GM12891 (cell line): Measurements from ENCODE around the gene CACNA1G.

Source experiments
- DNase-seq: peaks from one replicate; pipeline ENCODE4 v3.0.0; 2011; ENCODE audit warnings: low spot score; ENCODE audit not compliant: insufficient read length
- FAIRE-seq: peaks from 2 replicates; lab custom pipeline; 2011; peaks lifted over from hg19 to GRCh38; lab: Jason Lieb, UNC
- PAX5 ChIP-seq: IDR thresholded peaks from 2 replicates; pipeline ENCODE4 v1.6.1; 2011; ENCODE audit warnings: low read length, moderate library complexity, mild to moderate bottlenecking; ENCODE audit not compliant: insufficient read depth, severe bottlenecking
- POLR2A ChIP-seq: IDR thresholded peaks from 2 replicates; pipeline ENCODE4 v1.6.1; 2011; ENCODE audit warnings: low read depth, low read length, control low read depth
- POLR2AphosphoS5 ChIP-seq: IDR thresholded peaks from 2 replicates; pipeline ENCODE4 v1.6.1; 2011; ENCODE audit warnings: low read depth, low read length, control low read depth
- POU2F2 ChIP-seq: IDR thresholded peaks from 2 replicates; pipeline ENCODE4 v1.6.1; 2011; ENCODE audit warnings: low read depth, mild to moderate bottlenecking, control low read depth, low read length, moderate library complexity
- SPI1 ChIP-seq: IDR thresholded peaks from 2 replicates; pipeline ENCODE4 v1.6.1; 2011; ENCODE audit warnings: low read depth, low read length, control low read depth
- TAF1 ChIP-seq: IDR thresholded peaks from 2 replicates; pipeline ENCODE4 v1.6.1; 2011; ENCODE audit warnings: low read depth, low read length, control low read depth

CACNA1G gene

GRCh38 chr17:50662632-50663225 lies 102.2 kb downstream of the CACNA1G start:
- DNase-seq (no peak), FAIRE-seq (no peak)
- TF ChIP-seq POLR2AphosphoS5 (no peak), SPI1 (no peak), POLR2A (no peak), PAX5 (no peak), TAF1 (no peak), POU2F2 (no peak)

DNA sequence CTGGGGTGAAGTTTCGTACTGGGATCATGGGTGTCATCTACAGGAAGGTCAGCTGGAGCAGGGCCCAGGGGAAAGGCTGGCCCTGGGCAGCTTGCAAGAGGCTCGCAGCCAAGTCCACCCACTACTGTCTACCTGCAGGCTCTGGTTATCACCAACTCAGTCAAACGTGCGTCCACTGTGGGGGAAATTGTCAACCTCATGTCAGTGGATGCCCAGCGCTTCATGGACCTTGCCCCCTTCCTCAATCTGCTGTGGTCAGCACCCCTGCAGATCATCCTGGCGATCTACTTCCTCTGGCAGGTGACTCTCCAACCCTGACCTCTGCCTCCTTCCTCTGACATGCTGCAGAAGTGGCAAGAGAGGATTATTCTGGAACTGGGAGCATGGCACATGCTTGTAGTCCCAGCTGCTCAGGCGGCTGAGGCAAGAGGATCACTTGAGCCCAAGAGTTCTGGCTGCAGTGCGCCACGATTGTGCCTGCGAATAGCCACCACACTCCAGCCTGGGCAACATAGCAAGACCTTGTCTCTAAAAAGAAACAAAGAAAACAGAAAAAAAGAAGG lies 103.4 kb downstream of the CACNA1G start:
- DNase-seq: no peak
- no peak for FAIRE-seq
- TF ChIP-seq POLR2A (no peak), POLR2AphosphoS5 (no peak), POU2F2 (no peak), SPI1 (no peak), TAF1 (no peak), PAX5 (no peak)

GRCh38 chr17:50664788-50665458 lies 104.4 kb downstream of the CACNA1G start:
- no peak for FAIRE-seq
- no peak for DNase-seq
- no peak for TF ChIP-seq SPI1
- no peak for TF ChIP-seq TAF1
- TF ChIP-seq POU2F2: no peak
- TF ChIP-seq POLR2A: no peak
- no peak for TF ChIP-seq POLR2AphosphoS5
- no peak for TF ChIP-seq PAX5

GRCh38 chr17:50665838-50666237 lies 105.3 kb downstream of the CACNA1G start:
- no peak for FAIRE-seq

DNA sequence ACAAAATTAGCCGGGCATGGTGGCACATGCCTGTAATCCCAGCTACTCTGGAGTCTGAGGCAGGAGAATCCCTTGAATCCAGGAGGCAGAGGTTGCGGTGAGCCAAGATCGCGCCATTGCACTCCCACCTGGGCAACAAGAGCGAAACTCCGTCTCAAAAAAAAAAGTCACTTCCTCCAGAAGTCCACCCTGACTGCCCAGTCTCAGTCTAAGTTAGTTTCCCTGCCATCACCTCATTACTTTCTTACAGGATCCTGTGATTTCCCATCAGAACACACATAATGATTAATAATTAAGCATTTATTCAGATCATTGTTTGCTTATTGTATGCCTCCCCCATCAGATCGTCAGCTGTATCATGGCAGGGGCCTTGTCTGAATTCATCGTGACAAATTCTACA lies 105.8 kb downstream of the CACNA1G start:
- DNase-seq (no peak), FAIRE-seq (no peak)
- TF ChIP-seq TAF1: no peak
- no peak for TF ChIP-seq PAX5
- no peak for TF ChIP-seq SPI1
- TF ChIP-seq POLR2A: no peak
- no peak for TF ChIP-seq POU2F2
- no peak for TF ChIP-seq POLR2AphosphoS5

More at GRCh38 chr17:50665838-50666237, 105.3 kb downstream of the CACNA1G start:
- no peak for DNase-seq
- TF ChIP-seq PAX5 (no peak), POLR2A (no peak), POU2F2 (no peak), POLR2AphosphoS5 (no peak), TAF1 (no peak), SPI1 (no peak)

- no peak for FAIRE-seq
- TF ChIP-seq PAX5 (no peak), POU2F2 (no peak), TAF1 (no peak), POLR2A (no peak), POLR2AphosphoS5 (no peak), SPI1 (no peak)
- DNase-seq: no peak
These were observed 106.9 kb downstream of the CACNA1G start for GRCh38 chr17:50667259-50668024.

DNA sequence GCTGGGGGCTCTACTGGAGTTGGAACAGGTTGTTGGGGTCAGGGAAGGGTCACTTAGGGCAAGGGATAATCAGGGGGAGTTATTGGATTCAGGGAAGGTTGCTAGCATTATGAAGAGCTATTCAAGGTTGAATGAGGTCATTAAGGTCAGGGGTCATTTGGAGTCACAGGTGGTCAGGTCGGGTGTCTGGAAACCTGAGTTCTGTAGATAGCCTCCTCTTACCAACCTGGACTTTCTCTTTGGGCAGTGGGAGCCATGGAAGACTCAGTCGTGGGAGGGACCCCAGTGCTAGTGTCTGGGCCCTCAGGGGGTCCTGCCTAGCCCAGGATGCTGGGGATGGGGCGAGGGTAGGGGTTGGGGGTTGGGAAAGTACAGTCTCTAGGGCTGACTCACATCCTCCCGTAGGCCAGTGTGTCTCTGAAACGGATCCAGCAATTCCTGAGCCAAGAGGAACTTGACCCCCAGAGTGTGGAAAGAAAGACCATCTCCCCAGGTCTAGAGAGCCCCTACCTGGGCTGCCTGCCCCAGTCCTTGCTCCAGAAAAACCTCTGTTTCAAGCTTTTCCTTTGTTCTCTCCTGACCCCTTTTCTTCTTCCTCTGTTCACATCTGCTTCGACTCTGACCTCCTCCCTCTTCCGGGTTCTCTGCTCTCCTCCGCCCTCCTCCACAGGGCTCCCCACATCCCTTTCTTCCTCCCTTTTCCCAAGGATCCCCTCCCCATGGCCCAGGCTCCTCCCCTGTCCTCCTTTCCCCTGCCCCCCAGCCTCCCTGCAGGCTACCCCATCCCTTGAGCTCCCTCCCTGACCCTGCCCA lies 107.7 kb downstream of the CACNA1G start:
- TF ChIP-seq PAX5: no peak
- TF ChIP-seq TAF1: no peak
- no peak for TF ChIP-seq SPI1
- TF ChIP-seq POLR2A: no peak
- TF ChIP-seq POLR2AphosphoS5: no peak
- no peak for TF ChIP-seq POU2F2
- no peak for DNase-seq
- no peak for FAIRE-seq

DNA sequence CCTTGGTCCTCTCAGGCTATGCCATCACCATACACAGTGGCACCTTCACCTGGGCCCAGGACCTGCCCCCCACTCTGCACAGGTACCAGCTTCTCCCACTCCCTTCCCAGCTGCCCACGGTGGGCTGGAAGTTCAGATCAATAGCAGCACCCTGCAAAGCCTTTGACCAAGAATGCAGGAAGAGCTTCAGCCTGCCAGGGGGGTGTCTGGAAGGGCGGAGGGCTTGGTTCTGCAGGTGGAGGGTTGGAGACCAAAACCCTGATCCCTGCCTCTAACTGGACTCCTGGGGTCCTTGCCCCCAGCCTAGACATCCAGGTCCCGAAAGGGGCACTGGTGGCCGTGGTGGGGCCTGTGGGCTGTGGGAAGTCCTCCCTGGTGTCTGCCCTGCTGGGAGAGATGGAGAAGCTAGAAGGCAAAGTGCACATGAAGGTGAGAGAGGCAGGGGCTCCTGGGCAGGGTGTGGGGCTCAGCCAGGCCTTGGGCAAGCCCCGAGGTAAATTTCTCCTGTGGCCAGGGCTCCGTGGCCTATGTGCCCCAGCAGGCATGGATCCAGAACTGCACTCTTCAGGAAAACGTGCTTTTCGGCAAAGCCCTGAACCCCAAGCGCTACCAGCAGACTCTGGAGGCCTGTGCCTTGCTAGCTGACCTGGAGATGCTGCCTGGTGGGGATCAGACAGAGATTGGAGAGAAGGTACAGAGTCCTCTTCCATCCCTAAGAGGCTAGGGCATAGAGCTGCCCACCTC lies 108.5 kb downstream of the CACNA1G start:
- TF ChIP-seq PAX5 (no peak), TAF1 (no peak), POU2F2 (no peak), POLR2AphosphoS5 (no peak), POLR2A (no peak), SPI1 (no peak)
- FAIRE-seq: no peak
- no peak for DNase-seq
